RWPE1 (cell line): ENCODE results near the gene TASOR2.

Source experiments
- CTCF ChIA-PET: fragments of 350-600 bp; sonication (Branson Sonifier 250); formaldehyde crosslinking; extraction: SDS; loops from one replicate; lab custom pipeline; 2021; lab: Yijun Ruan, JAX
- POLR2A ChIA-PET: fragments of 400-600 bp; formaldehyde crosslinking; extraction: SDS; loops from one replicate; lab custom pipeline; 2020; ENCODE audit warnings: antibody characterized with exemption; ENCODE audit not compliant: low non-redundant PET; lab: Yijun Ruan, JAX
- DNase-seq: peaks from one replicate; pipeline ENCODE4 v3.0.0; 2012; ENCODE audit warnings: low spot score
- H3K27ac ChIP-seq: fragments of 450-650 bp; 2 replicates; pipeline ENCODE4 v1.5.1; 2017
- CTCF ChIP-seq: fragments of 450-650 bp; conservative IDR thresholded peaks from 2 replicates; pipeline ENCODE4 v1.5.1; 2017; ENCODE audit warnings: low read depth, mild to moderate bottlenecking

The TASOR2 gene

GRCh38 chr10:5681930-5682329 lies 2.7 kb upstream of the TASOR2 start:
- DNase-seq = no peak
- ChIA-PET CTCF (no interaction called here), POLR2A (no interaction called here)
- H3K27ac ChIP-seq = no peak overlapping the region
- TF ChIP-seq CTCF = no peak

- no peak for TF ChIP-seq CTCF
- ChIA-PET CTCF (interaction anchor here (0.7 to 1.2 kb wide), 3 partner anchors 205 to 897 kb away, joined by 3 to 5 read pairs (median 3); no protein-coding TSS in a partner anchor), POLR2A (no interaction called here)
- no peak overlapping the region for H3K27ac ChIP-seq
- no peak for DNase-seq
Measured at GRCh38 chr10:5683065-5683464, 1.6 kb upstream of the TASOR2 start.

- TF ChIP-seq CTCF = peak; percentile 71
- POLR2A ChIA-PET = no interaction called here
- DNase-seq = peak; percentile 44
- H3K27ac ChIP-seq = peak overlapping the region; percentile 83
- CTCF ChIA-PET = no interaction called here
Measured at GRCh38 chr10:5684971-5685763, 529 bp downstream of the TASOR2 start.

GRCh38 chr10:5685764-5686240 lies 1.2 kb downstream of the TASOR2 start:
- CTCF ChIA-PET = no interaction called here
- POLR2A ChIA-PET = no interaction called here
- TF ChIP-seq CTCF = peak; percentile 44
- H3K27ac ChIP-seq = peak overlapping the region; percentile 83
- DNase-seq = peak; percentile 9

GRCh38 chr10:5688587-5688986 lies 3.9 kb downstream of the TASOR2 start:
- DNase-seq = no peak
- ChIA-PET CTCF (no interaction called here), POLR2A (no interaction called here)
- no peak overlapping the region for H3K27ac ChIP-seq
- TF ChIP-seq CTCF = no peak

GRCh38 chr10:5691786-5692185 lies 7.1 kb downstream of the TASOR2 start:
- no peak for TF ChIP-seq CTCF
- no peak overlapping the region for H3K27ac ChIP-seq
- ChIA-PET CTCF (interaction anchor here (0.5 to 0.6 kb wide), 2 partner anchors 17 to 876 kb away, joined by 3 read pairs; no protein-coding TSS in a partner anchor), POLR2A (no interaction called here)
- no peak for DNase-seq
